Caco-2 (cell line): ENCODE measurements around the gene ABL2. TPM values are rescaled to one million over a fixed set of nuclear protein-coding genes. Genes with fewer than 3 reads are reported as not detected.

Source experiments
- BruUV-seq: library from RNA; stranded (reverse); fragments of 400-500 nt; replicated peaks from 2 replicates; lab custom pipeline; 2021; lab: Mats Ljungman, UMichigan
- CTCF ChIA-PET: fragments of 300-600 bp; sonication (Branson Sonifier 250); formaldehyde crosslinking; loops from one replicate; lab custom pipeline; 2022; ENCODE audit warnings: antibody characterized with exemption; lab: Charles Lee
- POLR2A ChIA-PET: fragments of 300-600 bp; sonication (Branson Sonifier 250); formaldehyde crosslinking; loops from one replicate; lab custom pipeline; 2022; ENCODE audit warnings: antibody characterized with exemption; lab: Charles Lee
- DNase-seq, 2 experiments: peaks; one replicate each; pipeline versions ENCODE4 v3.0.0 to v3.0.0-alpha.2; 2020 to 2022
- H3K27me3 ChIP-seq: replicated peaks from 2 replicates; pipeline ENCODE4 v1.6.0; 2011; ENCODE audit warnings: low read length; ENCODE audit not compliant: control insufficient read depth, insufficient read depth
- H3K36me3 ChIP-seq: 2 replicates; pipeline ENCODE4 v1.5.1; 2011; ENCODE audit warnings: low read length; ENCODE audit not compliant: control insufficient read depth, insufficient read depth
- H3K4me1 ChIP-seq: fragments of 250-450 bp; sonication (Bioruptor Pico); 2 replicates; pipeline ENCODE4 v1.5.1; 2020; ENCODE audit warnings: mild to moderate bottlenecking
- H3K4me3 ChIP-seq: 2 replicates; pipeline ENCODE4 v1.5.1; 2011; ENCODE audit warnings: low read depth, mild to moderate bottlenecking, control low read depth, low read length
- H3K9me3 ChIP-seq: fragments of 250-450 bp; sonication (Bioruptor Pico); 2 replicates; pipeline ENCODE4 v1.5.1; 2020; ENCODE audit warnings: mild to moderate bottlenecking, moderate library complexity
- H3K27ac Mint-ChIP-seq: one replicate; pipeline ENCODE4 v1.8.0; 2022; ENCODE audit warnings: mixed read lengths; ENCODE audit not compliant: unreplicated experiment
- H3K27me3 Mint-ChIP-seq: one replicate; pipeline ENCODE4 v1.8.0; 2022; ENCODE audit warnings: mixed read lengths; ENCODE audit not compliant: insufficient read depth, unreplicated experiment
- H3K36me3 Mint-ChIP-seq: one replicate; pipeline ENCODE4 v1.8.0; 2022; ENCODE audit warnings: mild to moderate bottlenecking, mixed read lengths; ENCODE audit not compliant: insufficient read depth, unreplicated experiment
- H3K4me1 Mint-ChIP-seq: one replicate; pipeline ENCODE4 v1.8.0; 2022; ENCODE audit warnings: low read depth, mixed read lengths; ENCODE audit not compliant: unreplicated experiment
- H3K4me3 Mint-ChIP-seq: one replicate; pipeline ENCODE4 v1.8.0; 2022; ENCODE audit warnings: mild to moderate bottlenecking, moderate library complexity, mixed read lengths; ENCODE audit not compliant: unreplicated experiment
- H3K9me3 Mint-ChIP-seq: one replicate; pipeline ENCODE4 v1.8.0; 2022; ENCODE audit warnings: mixed read lengths; ENCODE audit not compliant: unreplicated experiment
- intact Hi-C: fragments of 100-400 bp; cut with micrococcal nuclease; formaldehyde crosslinking; loops from one replicate; pipeline ENCODE4 v1.10.0; 2022; ENCODE audit not compliant: unreplicated experiment
- total RNA-seq: library from RNA; stranded (reverse); gene quantifications from 2 replicates; pipeline ENCODE4 v1.2.3, GENCODE V29; 2022
- TF ChIP-seq, protein P1 (sequence below), 2 experiments: fragments of 200-600 bp in 1 of 2; IDR thresholded peaks; 1 replicate in 1 of 2; 2 replicates in 1 of 2; pipeline versions ENCODE4 v1.5.1 to v1.8.0; 2011 to 2022; ENCODE audit warnings: antibody characterized with exemption in 1 of 2, control low read depth in 1 of 2, inconsistent platforms in 1 of 2, low read depth in 1 of 2, low read length in 1 of 2, mild to moderate bottlenecking in 1 of 2, moderate library complexity in 1 of 2; ENCODE audit not compliant: insufficient read depth in 1 of 2, severe bottlenecking in 1 of 2, unreplicated experiment in 1 of 2

ABL2 gene
- total RNA-seq, 1 experiment from 2014 or later = 21.6 TPM

DNA sequence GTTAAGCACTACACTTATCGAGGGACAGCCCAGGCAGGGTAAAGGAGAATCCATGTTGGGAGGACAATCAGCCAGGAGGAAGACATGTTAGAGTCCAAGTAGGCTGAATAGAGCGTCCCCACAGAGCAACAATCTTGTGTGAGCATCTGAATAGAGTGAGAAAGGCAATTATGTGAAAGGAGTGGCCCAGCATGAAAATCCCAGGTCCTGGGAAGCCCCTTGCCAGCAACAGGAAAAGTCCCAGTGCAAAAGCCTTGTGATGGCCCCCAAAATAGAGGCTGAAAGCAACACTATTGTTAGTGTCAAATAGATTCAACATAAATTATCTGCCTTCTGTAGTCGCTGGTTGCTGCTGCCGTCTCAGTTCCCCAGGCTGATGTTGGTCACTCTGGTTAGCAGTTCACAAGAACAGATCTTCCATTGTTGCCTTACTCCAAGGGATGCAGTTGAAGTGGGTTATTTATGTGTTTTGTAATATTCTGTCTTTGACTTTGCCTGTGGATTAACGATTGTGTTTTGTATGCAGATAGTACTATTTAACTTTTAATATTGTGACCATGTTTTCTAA lies 12.1 kb upstream of the ABL2 start:
- no peak overlapping the region for H3K4me3 Mint-ChIP-seq
- H3K4me1 Mint-ChIP-seq = no peaks in the 10 kb centered on the region
- ChIA-PET POLR2A (no interaction called here), CTCF (no interaction called here)
- no peaks in the 10 kb centered on the region for H3K9me3 Mint-ChIP-seq
- H3K27ac Mint-ChIP-seq = no peak overlapping the region
- no peaks in the 10 kb centered on the region for H3K36me3 Mint-ChIP-seq
- TF ChIP-seq, protein P1, sequence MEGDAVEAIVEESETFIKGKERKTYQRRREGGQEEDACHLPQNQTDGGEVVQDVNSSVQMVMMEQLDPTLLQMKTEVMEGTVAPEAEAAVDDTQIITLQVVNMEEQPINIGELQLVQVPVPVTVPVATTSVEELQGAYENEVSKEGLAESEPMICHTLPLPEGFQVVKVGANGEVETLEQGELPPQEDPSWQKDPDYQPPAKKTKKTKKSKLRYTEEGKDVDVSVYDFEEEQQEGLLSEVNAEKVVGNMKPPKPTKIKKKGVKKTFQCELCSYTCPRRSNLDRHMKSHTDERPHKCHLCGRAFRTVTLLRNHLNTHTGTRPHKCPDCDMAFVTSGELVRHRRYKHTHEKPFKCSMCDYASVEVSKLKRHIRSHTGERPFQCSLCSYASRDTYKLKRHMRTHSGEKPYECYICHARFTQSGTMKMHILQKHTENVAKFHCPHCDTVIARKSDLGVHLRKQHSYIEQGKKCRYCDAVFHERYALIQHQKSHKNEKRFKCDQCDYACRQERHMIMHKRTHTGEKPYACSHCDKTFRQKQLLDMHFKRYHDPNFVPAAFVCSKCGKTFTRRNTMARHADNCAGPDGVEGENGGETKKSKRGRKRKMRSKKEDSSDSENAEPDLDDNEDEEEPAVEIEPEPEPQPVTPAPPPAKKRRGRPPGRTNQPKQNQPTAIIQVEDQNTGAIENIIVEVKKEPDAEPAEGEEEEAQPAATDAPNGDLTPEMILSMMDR (IDR thresholded peaks at IDR 0.05; ENCODE audit: insufficient read depth in 1 of 2, low read depth in 1 of 2, low read length in 1 of 2, severe bottlenecking in 1 of 2, unreplicated experiment in 1 of 2) = no peak
- intact Hi-C loops = no loop called here
- no peaks in the 10 kb centered on the region for H3K4me1 ChIP-seq
- H3K9me3 ChIP-seq = no peaks in the 10 kb centered on the region
- no peaks in the 10 kb centered on the region for H3K36me3 ChIP-seq
- H3K27me3 Mint-ChIP-seq = no peaks in the 10 kb centered on the region
- no peak overlapping the region for H3K4me3 ChIP-seq
- no TSS peak for BruUV-seq
- no peaks in the 10 kb centered on the region for H3K27me3 ChIP-seq
- no peak for DNase-seq

DNA sequence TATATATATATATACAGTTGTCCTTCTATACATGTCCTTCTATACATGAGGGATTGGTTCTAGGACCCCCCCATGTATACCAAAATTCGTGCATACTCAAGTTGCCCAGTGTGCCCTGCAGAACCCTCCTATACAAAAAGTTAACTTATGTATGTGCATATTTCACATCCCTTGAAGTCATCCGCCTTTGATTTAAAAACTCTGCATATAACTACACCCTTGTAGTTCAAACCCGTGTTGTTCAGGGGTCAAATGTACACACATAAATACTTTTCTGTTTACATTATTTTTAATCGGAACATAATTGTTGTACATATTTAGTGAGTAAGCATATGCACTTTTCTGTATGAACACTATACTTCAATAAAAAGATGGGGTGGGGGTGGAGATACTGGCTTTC lies 7.7 kb upstream of the ABL2 start:
- Mint-ChIP-seq H3K27ac (no peak overlapping the region), H3K4me3 (no peak overlapping the region), H3K36me3 (no peaks in the 10 kb centered on the region), H3K9me3 (no peaks in the 10 kb centered on the region), H3K27me3 (no peaks in the 10 kb centered on the region), H3K4me1 (peaks cover 5% of the 10 kb centered on the region)
- H3K36me3 ChIP-seq = no peaks in the 10 kb centered on the region
- intact Hi-C loops = no loop called here
- no peak for DNase-seq
- H3K4me3 ChIP-seq = no peak overlapping the region
- H3K4me1 ChIP-seq = peaks cover 9% of the 10 kb centered on the region
- BruUV-seq = no TSS peak
- H3K9me3 ChIP-seq = no peaks in the 10 kb centered on the region
- TF ChIP-seq, protein P1 (IDR thresholded peaks at IDR 0.05; ENCODE audit: insufficient read depth in 1 of 2, low read depth in 1 of 2, low read length in 1 of 2, severe bottlenecking in 1 of 2, unreplicated experiment in 1 of 2) = no peak
- no peaks in the 10 kb centered on the region for H3K27me3 ChIP-seq
- ChIA-PET CTCF (interaction anchor here (0.6 kb wide), 1 partner anchor 695 kb away, joined by 3 read pairs; no protein-coding TSS in a partner anchor), POLR2A (no interaction called here)

DNA sequence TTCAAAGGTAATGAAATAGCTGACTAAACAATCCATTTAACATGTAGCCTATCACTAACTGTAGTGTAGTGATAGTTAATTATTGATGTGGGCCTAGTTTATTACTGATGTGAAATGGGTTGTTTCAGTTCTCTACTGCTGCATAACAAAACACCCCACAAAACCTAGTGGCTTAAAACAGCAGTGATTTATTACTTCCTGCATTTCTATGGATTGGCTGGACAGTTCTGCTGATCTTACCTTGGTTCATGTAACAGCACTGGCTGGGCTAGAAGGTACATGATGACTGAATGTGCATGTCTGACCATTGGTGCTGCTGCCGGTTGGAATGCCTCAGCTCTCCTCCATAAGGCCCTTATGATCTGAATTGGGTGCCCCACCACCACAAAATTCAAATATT lies 5.4 kb upstream of the ABL2 start:
- no TSS peak for BruUV-seq
- H3K27me3 Mint-ChIP-seq = no peaks in the 10 kb centered on the region
- Histone ChIP-seq H3K36me3 (no peaks in the 10 kb centered on the region), H3K27me3 (no peaks in the 10 kb centered on the region), H3K4me1 (peaks cover 21% of the 10 kb centered on the region), H3K9me3 (no peaks in the 10 kb centered on the region), H3K4me3 (no peak overlapping the region)
- H3K9me3 Mint-ChIP-seq = no peaks in the 10 kb centered on the region
- ChIA-PET POLR2A (no interaction called here), CTCF (no interaction called here)
- DNase-seq = no peak
- TF ChIP-seq, protein P1 (IDR thresholded peaks at IDR 0.05; ENCODE audit: insufficient read depth in 1 of 2, low read depth in 1 of 2, low read length in 1 of 2, severe bottlenecking in 1 of 2, unreplicated experiment in 1 of 2) = no peak
- intact Hi-C loops = no loop called here
- H3K36me3 Mint-ChIP-seq = peaks cover 4% of the 10 kb centered on the region
- H3K27ac Mint-ChIP-seq = no peak overlapping the region
- no peak overlapping the region for H3K4me3 Mint-ChIP-seq
- peaks cover 19% of the 10 kb centered on the region for H3K4me1 Mint-ChIP-seq
